Measurements from ENCODE around the gene BTNL3.

The BTNL3 gene

GRCh38 chr5:181050016-181050415, 61.4 kb downstream of the BTNL3 start:
- DNase-seq = no peak

GRCh38 chr5:181051841-181052671, 63.4 kb downstream of the BTNL3 start:
- DNase-seq = no peak

GRCh38 chr5:181052672-181053487, 64.2 kb downstream of the BTNL3 start:
- DNase-seq = no peak

- DNase-seq = no peak
Measured at GRCh38 chr5:181053488-181054121, 65.0 kb downstream of the BTNL3 start.

- DNase-seq = no peak
Measured at GRCh38 chr5:181054138-181054537, 65.5 kb downstream of the BTNL3 start.

GRCh38 chr5:181054871-181055459, 66.3 kb downstream of the BTNL3 start:
- DNase-seq = no peak

All from suppressor macrophage treated with lipopolysaccharide for 4 hours (primary cell).